ENCODE data around the gene GTF3C5.
"Not testable (repeated sequence)": the region's sequence is repeated elsewhere in the genome, so short reads cannot be mapped to it uniquely, and the experiment has no call there.

- TF ChIP-seq CTCF (conservative IDR thresholded peaks at IDR 0.05; ENCODE audit: low read length); EZH2phosphoT487 (IDR thresholded peaks at IDR 0.05; ENCODE audit: borderline replicate concordance, low read depth, low read length): not testable (repeated sequence)
Measured at GRCh38 chr9:132998221-132998620, 32.6 kb upstream of the GTF3C5 start.

All from OCI-LY7 (cell line).